ENCODE results near the gene CBX7.
"Not testable (repeated sequence)": the region's sequence is repeated elsewhere in the genome, so short reads cannot be mapped to it uniquely, and the experiment has no call there.

Gene CBX7

GRCh38 chr22:39173787-39174497 lies 21.5 kb upstream of the CBX7 start:
- no peak for DNase-seq

- DNase-seq: no peak
Observed at GRCh38 chr22:39173050-39173706, 20.7 kb upstream of the CBX7 start.

GRCh38 chr22:39172265-39173049 lies 20.0 kb upstream of the CBX7 start:
- not testable (repeated sequence) for DNase-seq

GRCh38 chr22:39171623-39172264 lies 19.3 kb upstream of the CBX7 start:
- no peak for DNase-seq

- peak; percentile 91 for DNase-seq
Observed at GRCh38 chr22:39170825-39171622, 18.5 kb upstream of the CBX7 start.

- no peak for DNase-seq
Observed at GRCh38 chr22:39169797-39170466, 17.5 kb upstream of the CBX7 start.

- no peak for DNase-seq
Observed at GRCh38 chr22:39166547-39166946, 14.1 kb upstream of the CBX7 start.

- not testable (repeated sequence) for DNase-seq
Observed at GRCh38 chr22:39156093-39156492, 3.6 kb upstream of the CBX7 start.

GRCh38 chr22:39155421-39155820 lies 2.9 kb upstream of the CBX7 start:
- no peak for DNase-seq

GRCh38 chr22:39153220-39153717 lies 789 bp upstream of the CBX7 start:
- no peak for DNase-seq

GRCh38 chr22:39152024-39152510 lies 413 bp downstream of the CBX7 start:
- no peak for DNase-seq

- no peak for DNase-seq
Observed at GRCh38 chr22:39151329-39151975, 1.0 kb downstream of the CBX7 start.

GRCh38 chr22:39150848-39151215 lies 1.6 kb downstream of the CBX7 start:
- DNase-seq: no peak

- no peak for DNase-seq
Observed at GRCh38 chr22:39149915-39150847, 2.3 kb downstream of the CBX7 start.

- peak; percentile 16 for DNase-seq
Observed at GRCh38 chr22:39148727-39149535, 3.5 kb downstream of the CBX7 start.

- no peak for DNase-seq
Observed at GRCh38 chr22:39148026-39148726, 4.3 kb downstream of the CBX7 start.

- DNase-seq: no peak
Observed at GRCh38 chr22:39147335-39148025, 5.0 kb downstream of the CBX7 start.
